Stimulated activated CD4-positive, alpha-beta T cell treated with anti-CD3 and anti-CD28 coated beads, TNF-alpha, amount 100 ng/mL, for 1 hour (primary cell): ENCODE data around the gene TMEM209.
"Not testable (repeated sequence)": the region's sequence is repeated elsewhere in the genome, so short reads cannot be mapped to it uniquely, and the experiment has no call there.

Source experiments
- DNase-seq, 3 donors: peaks; one replicate each; pipeline ENCODE4 v3.0.0-alpha.2; 2020; ENCODE audit warnings: low read depth in 3 of 3, low spot score in 1 of 3

Gene TMEM209

GRCh38 chr7:130129011-130129411 is 76.2 kb downstream of the TMEM209 start:
- no peak for DNase-seq

- DNase-seq, result no peak
Measured at GRCh38 chr7:130127821-130128317, 77.3 kb downstream of the TMEM209 start.

- no peak for DNase-seq
Measured at GRCh38 chr7:130127404-130127803, 77.8 kb downstream of the TMEM209 start.

GRCh38 chr7:130126840-130127239 is 78.4 kb downstream of the TMEM209 start:
- DNase-seq, result not testable (repeated sequence)

- DNase-seq, result no peak
Measured at GRCh38 chr7:130124711-130125110, 80.5 kb downstream of the TMEM209 start.

- DNase-seq, result no peak
Measured at GRCh38 chr7:130123501-130123900, 81.7 kb downstream of the TMEM209 start.

- no peak for DNase-seq
Measured at GRCh38 chr7:130118801-130119200, 86.4 kb downstream of the TMEM209 start.

GRCh38 chr7:130118294-130118693 is 86.9 kb downstream of the TMEM209 start:
- no peak for DNase-seq

- no peak for DNase-seq
Measured at GRCh38 chr7:130114776-130115175, 90.4 kb downstream of the TMEM209 start.
